Measurements from ENCODE around the gene RELN.

DNA sequence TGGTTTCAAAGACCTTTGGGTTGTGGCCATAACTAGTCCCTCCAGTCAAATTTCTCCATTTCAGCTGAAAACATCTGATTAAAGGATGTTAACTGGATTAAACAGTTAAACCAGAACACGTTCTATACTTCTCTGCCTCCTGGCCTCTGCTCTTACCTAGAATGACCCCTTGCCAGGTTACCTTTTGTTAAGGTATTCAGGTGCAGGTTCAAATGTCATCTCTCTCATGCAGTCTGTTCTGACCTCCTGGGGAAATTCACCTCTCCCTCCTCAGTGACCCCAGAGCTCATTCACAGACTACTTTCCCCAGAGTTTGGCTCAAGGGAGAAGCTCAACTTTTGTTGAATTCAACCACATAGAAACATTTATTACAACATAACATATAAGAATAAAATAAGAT is 67.8 kb downstream of the RELN start:
- TF ChIP-seq CTCF (IDR thresholded peaks at IDR 0.05) = no peak
- TF ChIP-seq POLR2A (IDR thresholded peaks at IDR 0.05) = no peak

Data from lower leg skin (tissue), 3 donors.